ENCODE data around the gene YES1.

- TF ChIP-seq, protein P1, sequence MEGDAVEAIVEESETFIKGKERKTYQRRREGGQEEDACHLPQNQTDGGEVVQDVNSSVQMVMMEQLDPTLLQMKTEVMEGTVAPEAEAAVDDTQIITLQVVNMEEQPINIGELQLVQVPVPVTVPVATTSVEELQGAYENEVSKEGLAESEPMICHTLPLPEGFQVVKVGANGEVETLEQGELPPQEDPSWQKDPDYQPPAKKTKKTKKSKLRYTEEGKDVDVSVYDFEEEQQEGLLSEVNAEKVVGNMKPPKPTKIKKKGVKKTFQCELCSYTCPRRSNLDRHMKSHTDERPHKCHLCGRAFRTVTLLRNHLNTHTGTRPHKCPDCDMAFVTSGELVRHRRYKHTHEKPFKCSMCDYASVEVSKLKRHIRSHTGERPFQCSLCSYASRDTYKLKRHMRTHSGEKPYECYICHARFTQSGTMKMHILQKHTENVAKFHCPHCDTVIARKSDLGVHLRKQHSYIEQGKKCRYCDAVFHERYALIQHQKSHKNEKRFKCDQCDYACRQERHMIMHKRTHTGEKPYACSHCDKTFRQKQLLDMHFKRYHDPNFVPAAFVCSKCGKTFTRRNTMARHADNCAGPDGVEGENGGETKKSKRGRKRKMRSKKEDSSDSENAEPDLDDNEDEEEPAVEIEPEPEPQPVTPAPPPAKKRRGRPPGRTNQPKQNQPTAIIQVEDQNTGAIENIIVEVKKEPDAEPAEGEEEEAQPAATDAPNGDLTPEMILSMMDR (IDR thresholded peaks at IDR 0.05): no peak
- TF ChIP-seq POLR2A (IDR thresholded peaks at IDR 0.05) (no peak), POLR2AphosphoS5 (IDR thresholded peaks at IDR 0.05) (peak in 2 of 3 donors; percentile 58 to 75)
Measured at GRCh38 chr18:845152-845819, 33.2 kb upstream of the YES1 start.
